Measurements from ENCODE around the gene ZHX3. TPM values are rescaled to one million over a fixed set of nuclear protein-coding genes. Genes with fewer than 3 reads are reported as not detected.
"Not testable (repeated sequence)": the region's sequence is repeated elsewhere in the genome, so short reads cannot be mapped to it uniquely, and the experiment has no call there.

Gene ZHX3
- total RNA-seq, 1 experiment from 2014 or later: 22.7 TPM

DNA sequence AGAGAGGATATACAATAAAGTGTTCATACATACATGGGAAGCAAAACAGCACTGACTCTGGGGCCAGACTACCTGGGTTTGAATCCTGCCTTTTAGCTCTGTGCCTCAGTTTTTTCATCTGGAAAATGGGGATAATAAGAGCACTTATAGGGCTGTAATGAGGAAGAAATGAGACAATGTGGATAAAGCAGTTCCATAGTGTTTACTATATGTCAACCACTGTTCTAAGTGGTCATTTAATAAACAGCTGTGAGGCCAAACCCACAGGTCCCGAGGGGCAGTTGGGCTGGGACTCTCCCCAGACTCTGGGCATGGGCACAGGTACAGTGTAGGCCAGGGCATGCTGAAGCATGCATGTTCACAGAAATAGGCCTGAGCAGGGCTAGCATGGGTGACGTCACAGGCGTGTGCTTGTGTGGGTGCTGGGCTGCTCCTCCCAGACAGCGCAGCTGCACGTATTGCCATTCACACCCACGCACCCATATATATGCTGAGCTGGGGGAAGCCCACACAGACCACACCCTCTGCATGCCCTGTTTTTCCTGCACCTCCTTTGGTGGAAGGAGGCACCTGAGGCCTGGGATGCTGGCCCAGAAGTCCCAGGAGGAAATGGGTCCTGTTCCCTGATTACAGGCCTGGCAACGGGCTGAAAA is 183.7 kb downstream of the ZHX3 start:
- intact Hi-C loops (cut with micrococcal nuclease; ENCODE audit: unreplicated experiment): loop anchor here (2.0 kb wide), 2 partner anchors 99 to 207 kb away; partner anchors contain the start of gene LPIN3
- H3K4me3 Mint-ChIP-seq (ENCODE audit: low read depth, unreplicated experiment): no peak overlapping the region
- no TSS peak for BruUV-seq (replicated peaks)
- H3K36me3 Mint-ChIP-seq (ENCODE audit: insufficient read depth, unreplicated experiment): peaks cover 50% of the 10 kb centered on the region
- no peak overlapping the region for H3K27ac Mint-ChIP-seq (ENCODE audit: unreplicated experiment)
- H3K27me3 Mint-ChIP-seq (ENCODE audit: unreplicated experiment): no peaks in the 10 kb centered on the region
- H3K9me3 Mint-ChIP-seq (ENCODE audit: low read depth, unreplicated experiment): no peaks in the 10 kb centered on the region
- H3K4me1 Mint-ChIP-seq (ENCODE audit: low read depth, unreplicated experiment): peaks cover 21% of the 10 kb centered on the region
- CTCF ChIA-PET: interaction anchor here (0.5 to 2.4 kb wide), 5 partner anchors 10 to 509 kb away, joined by 4 to 8 read pairs (median 5); no protein-coding TSS in a partner anchor
- DNase-seq: no peak
- TF ChIP-seq CTCF (IDR thresholded peaks at IDR 0.05; ENCODE audit: unreplicated experiment): no peak

DNA sequence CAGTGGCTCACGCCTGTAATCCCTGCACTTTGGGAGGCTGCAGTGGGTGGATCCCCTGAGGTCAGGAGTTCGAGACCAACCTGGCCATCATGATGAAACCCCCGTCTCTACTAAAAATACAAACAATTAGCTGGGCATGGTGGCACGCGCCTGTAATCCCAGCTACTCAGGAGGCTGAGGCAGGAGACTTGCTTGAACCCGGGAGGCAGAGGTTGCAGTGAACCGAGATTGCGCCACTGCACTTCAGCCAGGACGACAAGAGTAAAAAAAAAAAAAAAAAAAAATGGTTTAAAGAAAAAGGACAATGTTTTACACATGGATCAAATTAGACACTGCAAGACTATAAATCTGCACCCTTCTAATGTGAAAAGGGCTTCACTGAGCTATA is 185.1 kb downstream of the ZHX3 start:
- BruUV-seq (replicated peaks); H3K27ac Mint-ChIP-seq (ENCODE audit: unreplicated experiment); H3K27me3 Mint-ChIP-seq (ENCODE audit: unreplicated experiment); DNase-seq; H3K9me3 Mint-ChIP-seq (ENCODE audit: low read depth, unreplicated experiment); intact Hi-C loops (cut with micrococcal nuclease; ENCODE audit: unreplicated experiment); H3K4me3 Mint-ChIP-seq (ENCODE audit: low read depth, unreplicated experiment): not testable (repeated sequence)
- CTCF ChIA-PET: interaction anchor here (0.6 kb wide), 1 partner anchor 144 kb away, joined by 5 read pairs; no protein-coding TSS in a partner anchor
- Mint-ChIP-seq H3K36me3 (ENCODE audit: insufficient read depth, unreplicated experiment) (peaks cover 41% of the 10 kb centered on the region), H3K4me1 (ENCODE audit: low read depth, unreplicated experiment) (peaks cover 16% of the 10 kb centered on the region)

DNA sequence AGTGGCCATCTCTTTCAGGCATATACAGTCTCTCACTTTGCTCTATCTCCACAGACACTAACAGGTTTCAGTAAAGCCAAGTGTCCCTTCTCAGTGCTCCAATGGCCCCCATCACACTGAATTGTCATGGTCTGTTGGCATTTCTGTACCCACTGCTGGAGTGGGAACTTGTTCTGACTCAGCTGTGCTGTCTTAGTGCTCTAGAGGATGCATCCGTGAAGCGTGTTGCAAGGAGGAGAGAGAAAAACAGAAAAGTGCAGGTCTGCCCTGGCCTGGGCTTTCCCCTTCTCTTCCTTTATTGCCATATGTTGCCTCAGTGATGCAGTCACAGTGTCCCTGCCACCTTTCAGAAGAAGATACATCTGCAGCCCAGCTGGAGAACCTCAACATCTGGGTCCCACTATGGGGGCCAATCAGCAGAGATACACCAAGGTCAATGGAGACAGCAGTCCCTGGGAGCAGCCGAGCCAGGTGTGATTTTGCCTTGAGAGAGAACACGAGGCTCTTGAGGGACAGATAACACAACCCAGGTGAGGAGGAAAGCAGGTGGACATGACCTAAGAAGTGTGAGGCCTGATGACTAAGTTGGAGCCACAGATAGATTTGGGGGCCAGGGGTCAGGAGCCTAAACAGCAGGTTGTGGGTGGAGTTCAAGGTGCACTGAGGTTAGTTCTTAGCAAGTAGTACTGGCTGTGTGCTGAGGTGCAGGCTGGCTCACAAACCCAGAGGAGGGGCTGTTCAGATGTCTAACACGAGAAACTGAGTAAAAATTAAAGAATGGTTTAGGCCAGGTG is 185.7 kb downstream of the ZHX3 start:
- no peak for TF ChIP-seq CTCF (IDR thresholded peaks at IDR 0.05; ENCODE audit: unreplicated experiment)
- no peaks in the 10 kb centered on the region for H3K9me3 Mint-ChIP-seq (ENCODE audit: low read depth, unreplicated experiment)
- intact Hi-C loops (cut with micrococcal nuclease; ENCODE audit: unreplicated experiment): no loop called here
- peaks cover 42% of the 10 kb centered on the region for H3K36me3 Mint-ChIP-seq (ENCODE audit: insufficient read depth, unreplicated experiment)
- H3K4me3 Mint-ChIP-seq (ENCODE audit: low read depth, unreplicated experiment): no peak overlapping the region
- no TSS peak for BruUV-seq (replicated peaks)
- no peak for DNase-seq
- H3K27me3 Mint-ChIP-seq (ENCODE audit: unreplicated experiment): no peaks in the 10 kb centered on the region
- peaks cover 16% of the 10 kb centered on the region for H3K4me1 Mint-ChIP-seq (ENCODE audit: low read depth, unreplicated experiment)
- peak overlapping the region; percentile 2 for H3K27ac Mint-ChIP-seq (ENCODE audit: unreplicated experiment)
- CTCF ChIA-PET: interaction anchor here (0.6 to 0.7 kb wide), 2 partner anchors 142 to 144 kb away, joined by 3 to 5 read pairs; no protein-coding TSS in a partner anchor

Small RNA genes lying within 50 kb of the gene (microRNA-seq; reads per million reads assigned to microRNA genes)
- gene MIR6871: not detected

Other genes starting within 250 kb of the ZHX3 start
- gene PLCG1, start 180.2 kb downstream of the ZHX3 start, total RNA-seq (2022): 91.1 and 127 TPM in 2 replicates
- gene LPIN3, start 23.1 kb upstream of the ZHX3 start, total RNA-seq (2022): 22.6 and 23.5 TPM in 2 replicates
- gene EMILIN3, start 49.1 kb upstream of the ZHX3 start, total RNA-seq (2022): not detected in 2 replicates